Activated naive CD4-positive, alpha-beta T cell treated with anti-CD3 and anti-CD28 coated beads, Interleukin-2, amount 50 U/mL, for 24 hours (primary cell): ENCODE data around the gene FAM228B.
"Not testable (repeated sequence)": the region's sequence is repeated elsewhere in the genome, so short reads cannot be mapped to it uniquely, and the experiment has no call there.

Experiments
- H3K27ac Mint-ChIP-seq: one replicate; pipeline ENCODE4 v1.8.0; 2021; ENCODE audit warnings: mild to moderate bottlenecking, mixed read lengths
- H3K27me3 Mint-ChIP-seq: one replicate; pipeline ENCODE4 v1.8.0; 2021; ENCODE audit warnings: mixed read lengths
- H3K36me3 Mint-ChIP-seq: one replicate; pipeline ENCODE4 v1.8.0; 2021; ENCODE audit warnings: mixed read lengths
- H3K4me1 Mint-ChIP-seq: one replicate; pipeline ENCODE4 v1.8.0; 2021; ENCODE audit warnings: mixed read lengths
- H3K4me3 Mint-ChIP-seq: one replicate; pipeline ENCODE4 v1.8.0; 2021; ENCODE audit warnings: mild to moderate bottlenecking, mixed read lengths
- H3K9me3 Mint-ChIP-seq: one replicate; pipeline ENCODE4 v1.8.0; 2021; ENCODE audit warnings: mixed read lengths

The FAM228B gene

GRCh38 chr2:24087032-24087431, 36.2 kb upstream of the FAM228B start:
- Mint-ChIP-seq H3K4me1 (peaks cover 11% of the 10 kb centered on the region), H3K36me3 (no peaks in the 10 kb centered on the region), H3K27ac (no peak overlapping the region), H3K9me3 (no peaks in the 10 kb centered on the region), H3K27me3 (no peaks in the 10 kb centered on the region), H3K4me3 (no peak overlapping the region)

- no peak overlapping the region for H3K27ac Mint-ChIP-seq
- no peaks in the 10 kb centered on the region for H3K36me3 Mint-ChIP-seq
- peaks cover 5% of the 10 kb centered on the region for H3K4me1 Mint-ChIP-seq
- H3K9me3 Mint-ChIP-seq: no peaks in the 10 kb centered on the region
- H3K4me3 Mint-ChIP-seq: no peak overlapping the region
- no peaks in the 10 kb centered on the region for H3K27me3 Mint-ChIP-seq
Measured at GRCh38 chr2:24088821-24089359, 34.4 kb upstream of the FAM228B start.

GRCh38 chr2:24093270-24093669, 30.0 kb upstream of the FAM228B start:
- not testable (repeated sequence) for H3K9me3 Mint-ChIP-seq, H3K27me3 Mint-ChIP-seq, H3K27ac Mint-ChIP-seq, H3K4me3 Mint-ChIP-seq, H3K4me1 Mint-ChIP-seq
- H3K36me3 Mint-ChIP-seq: peaks cover 12% of the 10 kb centered on the region

GRCh38 chr2:24095171-24095677, 28.0 kb upstream of the FAM228B start:
- H3K4me1 Mint-ChIP-seq, H3K4me3 Mint-ChIP-seq, H3K27me3 Mint-ChIP-seq, H3K9me3 Mint-ChIP-seq, H3K27ac Mint-ChIP-seq: not testable (repeated sequence)
- peaks cover 19% of the 10 kb centered on the region for H3K36me3 Mint-ChIP-seq

- not testable (repeated sequence) for H3K27ac Mint-ChIP-seq, H3K4me1 Mint-ChIP-seq, H3K9me3 Mint-ChIP-seq, H3K27me3 Mint-ChIP-seq, H3K4me3 Mint-ChIP-seq
- H3K36me3 Mint-ChIP-seq: peaks cover 27% of the 10 kb centered on the region
Measured at GRCh38 chr2:24100732-24101131, 22.5 kb upstream of the FAM228B start.

- H3K27me3 Mint-ChIP-seq: no peaks in the 10 kb centered on the region
- H3K27ac Mint-ChIP-seq: no peak overlapping the region
- H3K36me3 Mint-ChIP-seq: peaks cover 26% of the 10 kb centered on the region
- H3K9me3 Mint-ChIP-seq: peaks cover 10% of the 10 kb centered on the region
- no peaks in the 10 kb centered on the region for H3K4me1 Mint-ChIP-seq
- H3K4me3 Mint-ChIP-seq: no peak overlapping the region
Measured at GRCh38 chr2:24101992-24102391, 21.3 kb upstream of the FAM228B start.

- H3K4me3 Mint-ChIP-seq: no peak overlapping the region
- no peak overlapping the region for H3K27ac Mint-ChIP-seq
- no peaks in the 10 kb centered on the region for H3K4me1 Mint-ChIP-seq
- peaks cover 16% of the 10 kb centered on the region for H3K9me3 Mint-ChIP-seq
- H3K36me3 Mint-ChIP-seq: peaks cover 23% of the 10 kb centered on the region
- no peaks in the 10 kb centered on the region for H3K27me3 Mint-ChIP-seq
Measured at GRCh38 chr2:24102677-24103076, 20.6 kb upstream of the FAM228B start.

- H3K36me3 Mint-ChIP-seq: peaks cover 15% of the 10 kb centered on the region
- no peak overlapping the region for H3K4me3 Mint-ChIP-seq
- peaks cover 14% of the 10 kb centered on the region for H3K9me3 Mint-ChIP-seq
- no peaks in the 10 kb centered on the region for H3K4me1 Mint-ChIP-seq
- H3K27me3 Mint-ChIP-seq: no peaks in the 10 kb centered on the region
- no peak overlapping the region for H3K27ac Mint-ChIP-seq
Measured at GRCh38 chr2:24104110-24104650, 19.1 kb upstream of the FAM228B start.

- peak overlapping the region; percentile 35 for H3K27ac Mint-ChIP-seq
- H3K27me3 Mint-ChIP-seq: no peaks in the 10 kb centered on the region
- H3K9me3 Mint-ChIP-seq: peaks cover 14% of the 10 kb centered on the region
- no peaks in the 10 kb centered on the region for H3K4me1 Mint-ChIP-seq
- no peak overlapping the region for H3K4me3 Mint-ChIP-seq
- peaks cover 12% of the 10 kb centered on the region for H3K36me3 Mint-ChIP-seq
Measured at GRCh38 chr2:24104906-24105305, 18.4 kb upstream of the FAM228B start.

GRCh38 chr2:24105816-24106215, 17.5 kb upstream of the FAM228B start:
- Mint-ChIP-seq H3K4me3 (no peak overlapping the region), H3K9me3 (peaks cover 14% of the 10 kb centered on the region), H3K4me1 (no peaks in the 10 kb centered on the region), H3K36me3 (peaks cover 12% of the 10 kb centered on the region), H3K27ac (no peak overlapping the region), H3K27me3 (no peaks in the 10 kb centered on the region)

GRCh38 chr2:24106786-24107185, 16.5 kb upstream of the FAM228B start:
- Mint-ChIP-seq H3K27ac (no peak overlapping the region), H3K9me3 (peaks cover 14% of the 10 kb centered on the region), H3K27me3 (no peaks in the 10 kb centered on the region), H3K36me3 (peaks cover 12% of the 10 kb centered on the region), H3K4me1 (no peaks in the 10 kb centered on the region), H3K4me3 (no peak overlapping the region)

GRCh38 chr2:24107336-24107735, 15.9 kb upstream of the FAM228B start:
- Mint-ChIP-seq H3K27ac (no peak overlapping the region), H3K9me3 (peaks cover 14% of the 10 kb centered on the region), H3K27me3 (no peaks in the 10 kb centered on the region), H3K4me3 (no peak overlapping the region), H3K36me3 (peaks cover 10% of the 10 kb centered on the region), H3K4me1 (no peaks in the 10 kb centered on the region)

GRCh38 chr2:24109431-24109830, 13.8 kb upstream of the FAM228B start:
- H3K27me3 Mint-ChIP-seq, H3K36me3 Mint-ChIP-seq, H3K4me3 Mint-ChIP-seq, H3K4me1 Mint-ChIP-seq, H3K27ac Mint-ChIP-seq: not testable (repeated sequence)
- H3K9me3 Mint-ChIP-seq: peaks cover 19% of the 10 kb centered on the region

GRCh38 chr2:24110660-24111303, 12.5 kb upstream of the FAM228B start:
- no peaks in the 10 kb centered on the region for H3K27me3 Mint-ChIP-seq
- no peaks in the 10 kb centered on the region for H3K4me1 Mint-ChIP-seq
- peaks cover 8% of the 10 kb centered on the region for H3K36me3 Mint-ChIP-seq
- no peak overlapping the region for H3K27ac Mint-ChIP-seq
- H3K4me3 Mint-ChIP-seq: no peak overlapping the region
- peaks cover 19% of the 10 kb centered on the region for H3K9me3 Mint-ChIP-seq

- H3K27me3 Mint-ChIP-seq: no peaks in the 10 kb centered on the region
- no peaks in the 10 kb centered on the region for H3K4me1 Mint-ChIP-seq
- no peak overlapping the region for H3K27ac Mint-ChIP-seq
- peaks cover 19% of the 10 kb centered on the region for H3K9me3 Mint-ChIP-seq
- no peak overlapping the region for H3K4me3 Mint-ChIP-seq
- peaks cover 6% of the 10 kb centered on the region for H3K36me3 Mint-ChIP-seq
Measured at GRCh38 chr2:24111407-24111901, 11.8 kb upstream of the FAM228B start.

GRCh38 chr2:24115057-24115456, 8.2 kb upstream of the FAM228B start:
- Mint-ChIP-seq H3K36me3 (peaks cover 3% of the 10 kb centered on the region), H3K27me3 (no peaks in the 10 kb centered on the region), H3K4me1 (no peaks in the 10 kb centered on the region), H3K9me3 (peaks cover 5% of the 10 kb centered on the region), H3K27ac (no peak overlapping the region), H3K4me3 (no peak overlapping the region)
